Astrocyte (in vitro differentiated cells and primary cell): ENCODE results near the gene SUSD2. TPM values are rescaled to one million over a fixed set of nuclear protein-coding genes. Genes with fewer than 3 reads are reported as not detected.

ENCODE experiments used
- DNase-seq: peaks from one replicate; pipeline ENCODE4 v3.0.0-alpha.2; 2010; ENCODE audit warnings: low read depth
- FAIRE-seq: peaks from 2 replicates; lab custom pipeline; 2011; peaks lifted over from hg19 to GRCh38; lab: Jason Lieb, UNC
- H2AFZ ChIP-seq: 2 replicates; pipeline ENCODE4 v1.6.0; 2012; ENCODE audit warnings: low read depth, low read length, inconsistent platforms
- H3K27ac ChIP-seq: 2 replicates; pipeline ENCODE4 v1.5.1; 2011; ENCODE audit warnings: low read depth, low read length, inconsistent platforms
- H3K27me3 ChIP-seq: 2 replicates; pipeline ENCODE4 v1.6.0; 2011; ENCODE audit warnings: low read length, inconsistent platforms; ENCODE audit not compliant: insufficient read depth
- H3K36me3 ChIP-seq: 2 replicates; pipeline ENCODE4 v1.5.1; 2011; ENCODE audit warnings: low read length, inconsistent platforms; ENCODE audit not compliant: insufficient read depth
- H3K4me1 ChIP-seq: 2 replicates; pipeline ENCODE4 v1.5.1; 2011; ENCODE audit warnings: low read length, inconsistent platforms; ENCODE audit not compliant: insufficient read depth
- H3K4me2 ChIP-seq: 2 replicates; pipeline ENCODE4 v1.6.0; 2012; ENCODE audit warnings: low read length, inconsistent platforms
- H3K4me3 ChIP-seq: 2 replicates; pipeline ENCODE4 v1.5.1; 2011; ENCODE audit warnings: low read depth, mild to moderate bottlenecking, low read length, inconsistent platforms; ENCODE audit not compliant: insufficient read depth
- H3K79me2 ChIP-seq: 2 replicates; pipeline ENCODE4 v1.6.0; 2012; ENCODE audit warnings: mild to moderate bottlenecking, low read length, inconsistent platforms; ENCODE audit not compliant: insufficient read depth
- H3K9ac ChIP-seq: 2 replicates; pipeline ENCODE4 v1.6.0; 2012; ENCODE audit warnings: mild to moderate bottlenecking, low read length, inconsistent platforms
- H3K9me3 ChIP-seq: 2 replicates; pipeline ENCODE4 v1.5.1; 2012; ENCODE audit warnings: low read depth, mild to moderate bottlenecking, low read length, inconsistent platforms; ENCODE audit not compliant: insufficient read depth
- H4K20me1 ChIP-seq: 2 replicates; pipeline ENCODE4 v1.6.0; 2012; ENCODE audit warnings: low read length, inconsistent platforms; ENCODE audit not compliant: insufficient read depth
- H3K27ac Mint-ChIP-seq: one replicate; pipeline ENCODE4 v1.8.0; 2021; ENCODE audit warnings: mild to moderate bottlenecking, mixed read lengths; ENCODE audit not compliant: unreplicated experiment
- H3K27me3 Mint-ChIP-seq: one replicate; pipeline ENCODE4 v1.8.0; 2021; ENCODE audit warnings: low read depth, mixed read lengths; ENCODE audit not compliant: unreplicated experiment
- H3K36me3 Mint-ChIP-seq: one replicate; pipeline ENCODE4 v1.8.0; 2021; ENCODE audit warnings: low read depth, mixed read lengths; ENCODE audit not compliant: unreplicated experiment
- H3K4me1 Mint-ChIP-seq: one replicate; pipeline ENCODE4 v1.8.0; 2021; ENCODE audit warnings: low read depth, mixed read lengths; ENCODE audit not compliant: unreplicated experiment
- H3K4me3 Mint-ChIP-seq: one replicate; pipeline ENCODE4 v1.8.0; 2021; ENCODE audit warnings: mild to moderate bottlenecking, moderate library complexity, mixed read lengths; ENCODE audit not compliant: unreplicated experiment
- H3K9me3 Mint-ChIP-seq: one replicate; pipeline ENCODE4 v1.8.0; 2021; ENCODE audit warnings: mild to moderate bottlenecking, mixed read lengths; ENCODE audit not compliant: unreplicated experiment
- EZH2 ChIP-seq: IDR thresholded peaks from 2 replicates; pipeline ENCODE4 v1.6.1; 2012; ENCODE audit warnings: mild to moderate bottlenecking, low read length, inconsistent platforms; ENCODE audit not compliant: insufficient read depth
- total RNA-seq: library from RNA; stranded (reverse); gene quantifications from 2 replicates; pipeline ENCODE4 v1.2.1, GENCODE V29; 2021
- TF ChIP-seq, protein P1 (sequence below): IDR thresholded peaks from 2 replicates; pipeline ENCODE4 v1.5.1; 2011; ENCODE audit warnings: low read depth, mild to moderate bottlenecking, inconsistent platforms, low read length, moderate library complexity; ENCODE audit not compliant: insufficient read depth

Gene SUSD2
- total RNA-seq, 1 donor from 2014 or later, result 0.77 TPM

- Mint-ChIP-seq H3K4me1 (no peaks in the 10 kb centered on the region), H3K27me3 (no peaks in the 10 kb centered on the region), H3K9me3 (no peaks in the 10 kb centered on the region), H3K27ac (no peak overlapping the region), H3K36me3 (peaks cover 4% of the 10 kb centered on the region), H3K4me3 (no peak overlapping the region)
- H3K9me3 ChIP-seq, result no peaks in the 10 kb centered on the region
- peaks cover 8% of the 10 kb centered on the region for H4K20me1 ChIP-seq
- H3K9ac ChIP-seq, result no peak overlapping the region
- TF ChIP-seq, protein P1, sequence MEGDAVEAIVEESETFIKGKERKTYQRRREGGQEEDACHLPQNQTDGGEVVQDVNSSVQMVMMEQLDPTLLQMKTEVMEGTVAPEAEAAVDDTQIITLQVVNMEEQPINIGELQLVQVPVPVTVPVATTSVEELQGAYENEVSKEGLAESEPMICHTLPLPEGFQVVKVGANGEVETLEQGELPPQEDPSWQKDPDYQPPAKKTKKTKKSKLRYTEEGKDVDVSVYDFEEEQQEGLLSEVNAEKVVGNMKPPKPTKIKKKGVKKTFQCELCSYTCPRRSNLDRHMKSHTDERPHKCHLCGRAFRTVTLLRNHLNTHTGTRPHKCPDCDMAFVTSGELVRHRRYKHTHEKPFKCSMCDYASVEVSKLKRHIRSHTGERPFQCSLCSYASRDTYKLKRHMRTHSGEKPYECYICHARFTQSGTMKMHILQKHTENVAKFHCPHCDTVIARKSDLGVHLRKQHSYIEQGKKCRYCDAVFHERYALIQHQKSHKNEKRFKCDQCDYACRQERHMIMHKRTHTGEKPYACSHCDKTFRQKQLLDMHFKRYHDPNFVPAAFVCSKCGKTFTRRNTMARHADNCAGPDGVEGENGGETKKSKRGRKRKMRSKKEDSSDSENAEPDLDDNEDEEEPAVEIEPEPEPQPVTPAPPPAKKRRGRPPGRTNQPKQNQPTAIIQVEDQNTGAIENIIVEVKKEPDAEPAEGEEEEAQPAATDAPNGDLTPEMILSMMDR, result no peak
- TF ChIP-seq EZH2, result no peak
- no peak overlapping the region for H3K27ac ChIP-seq
- H3K27me3 ChIP-seq, result no peaks in the 10 kb centered on the region
- DNase-seq (no peak), FAIRE-seq (no peak)
- no peaks in the 10 kb centered on the region for H3K4me1 ChIP-seq
- no peak overlapping the region for H3K4me2 ChIP-seq
- H3K79me2 ChIP-seq, result no peaks in the 10 kb centered on the region
- no peak overlapping the region for H2AFZ ChIP-seq
- no peak overlapping the region for H3K4me3 ChIP-seq
- H3K36me3 ChIP-seq, result no peaks in the 10 kb centered on the region
Measured at GRCh38 chr22:24176040-24176439, 5.2 kb upstream of the SUSD2 start.

DNA sequence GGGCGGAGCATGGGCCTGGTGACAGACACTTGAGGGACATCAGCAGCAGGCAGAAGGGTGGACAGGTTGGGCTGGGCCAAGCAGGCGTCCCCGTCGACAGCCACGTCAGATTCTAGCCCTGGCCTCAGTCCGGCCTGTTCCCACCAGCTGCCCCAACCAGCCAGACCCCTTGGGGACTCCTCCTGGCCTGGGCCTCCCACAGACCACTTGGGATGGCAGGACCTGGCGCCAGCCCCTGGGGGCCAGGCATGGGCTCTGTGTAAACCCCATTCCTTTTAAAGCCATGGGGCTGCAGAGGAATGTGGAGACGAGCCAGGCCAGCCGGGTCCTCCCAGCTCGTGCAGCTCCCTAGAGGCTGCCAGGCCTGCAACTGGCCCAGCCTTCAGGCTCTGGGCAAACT lies 4.7 kb upstream of the SUSD2 start:
- Histone ChIP-seq H3K27me3 (no peaks in the 10 kb centered on the region), H3K4me3 (no peak overlapping the region), H3K36me3 (no peaks in the 10 kb centered on the region), H3K4me1 (no peaks in the 10 kb centered on the region), H2AFZ (no peak overlapping the region), H3K79me2 (no peaks in the 10 kb centered on the region), H3K27ac (no peak overlapping the region), H3K9ac (no peak overlapping the region), H4K20me1 (peaks cover 8% of the 10 kb centered on the region), H3K9me3 (no peaks in the 10 kb centered on the region), H3K4me2 (no peak overlapping the region)
- DNase-seq (no peak), FAIRE-seq (no peak)
- no peaks in the 10 kb centered on the region for H3K4me1 Mint-ChIP-seq
- H3K27ac Mint-ChIP-seq, result no peak overlapping the region
- no peak overlapping the region for H3K4me3 Mint-ChIP-seq
- no peaks in the 10 kb centered on the region for H3K9me3 Mint-ChIP-seq
- peaks cover 4% of the 10 kb centered on the region for H3K36me3 Mint-ChIP-seq
- no peaks in the 10 kb centered on the region for H3K27me3 Mint-ChIP-seq
- TF ChIP-seq, protein P1, result no peak
- no peak for TF ChIP-seq EZH2

DNA sequence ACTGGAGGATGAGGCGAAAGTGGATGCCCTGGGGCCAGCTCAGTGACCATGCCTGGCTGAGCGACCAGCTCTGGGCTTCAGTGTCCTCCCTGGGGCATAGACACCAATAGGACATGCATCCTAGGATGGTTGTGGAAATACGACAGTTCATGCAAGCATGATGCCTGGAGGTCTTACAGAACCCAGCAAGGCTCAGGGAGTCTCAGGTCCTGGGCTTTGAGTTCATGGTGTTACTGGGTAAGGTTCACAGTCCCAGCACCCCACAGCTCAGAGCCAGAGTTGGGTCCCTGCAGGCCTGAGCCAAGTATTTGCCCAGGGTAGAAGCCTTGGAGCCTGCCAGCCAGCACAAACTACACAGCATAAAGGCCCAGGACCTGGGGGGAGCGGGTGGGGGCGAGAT lies 4.2 kb upstream of the SUSD2 start:
- H3K36me3 ChIP-seq, result no peaks in the 10 kb centered on the region
- H3K4me1 ChIP-seq, result no peaks in the 10 kb centered on the region
- H3K27me3 Mint-ChIP-seq, result no peaks in the 10 kb centered on the region
- H3K4me3 Mint-ChIP-seq, result no peak overlapping the region
- peaks cover 4% of the 10 kb centered on the region for H3K36me3 Mint-ChIP-seq
- H3K79me2 ChIP-seq, result no peaks in the 10 kb centered on the region
- no peak overlapping the region for H3K9ac ChIP-seq
- no peaks in the 10 kb centered on the region for H3K4me1 Mint-ChIP-seq
- no peaks in the 10 kb centered on the region for H3K9me3 ChIP-seq
- no peak overlapping the region for H3K4me3 ChIP-seq
- peaks cover 8% of the 10 kb centered on the region for H4K20me1 ChIP-seq
- no peaks in the 10 kb centered on the region for H3K27me3 ChIP-seq
- no peak overlapping the region for H3K27ac Mint-ChIP-seq
- H2AFZ ChIP-seq, result no peak overlapping the region
- no peak overlapping the region for H3K27ac ChIP-seq
- TF ChIP-seq, protein P1, result no peak
- TF ChIP-seq EZH2, result no peak
- DNase-seq (no peak), FAIRE-seq (no peak)
- no peaks in the 10 kb centered on the region for H3K9me3 Mint-ChIP-seq
- H3K4me2 ChIP-seq, result no peak overlapping the region
